WTC11 (cell line): Measurements from ENCODE around the gene FAF1. TPM values are rescaled to one million over a fixed set of nuclear protein-coding genes. Genes with fewer than 3 reads are reported as not detected.

ENCODE experiments used
- ATAC-seq: fragments of 200-7000 bp; cut with Tn5 transposase; 2 replicates; pipeline ENCODE4 v1.10.0; 2021; ENCODE audit warnings: mild to moderate bottlenecking, moderate library complexity
- CTCF ChIA-PET: fragments of 300-600 bp; sonication (Branson Sonifier 250); formaldehyde crosslinking; loops from one replicate; lab custom pipeline; 2021; ENCODE audit warnings: antibody characterized with exemption; lab: Charles Lee
- POLR2A ChIA-PET: fragments of 350-600 bp; sonication (Branson Sonifier 250); formaldehyde crosslinking; loops from one replicate; lab custom pipeline; 2021; ENCODE audit warnings: antibody characterized with exemption; lab: Charles Lee
- DNase-seq: peaks from one replicate; pipeline ENCODE4 v3.0.0; 2021; ENCODE audit warnings: low spot score
- H3K27ac Mint-ChIP-seq: 2 replicates; pipeline ENCODE4 v1.8.0; 2021; ENCODE audit warnings: mixed read lengths
- H3K27me3 Mint-ChIP-seq: 2 replicates; pipeline ENCODE4 v1.8.0; 2021; ENCODE audit warnings: low read depth, mild to moderate bottlenecking, moderate library complexity, mixed read lengths
- H3K36me3 Mint-ChIP-seq: 2 replicates; pipeline ENCODE4 v1.8.0; 2021; ENCODE audit warnings: mixed read lengths
- H3K4me1 Mint-ChIP-seq: 2 replicates; pipeline ENCODE4 v1.8.0; 2022; ENCODE audit warnings: mixed read lengths
- H3K4me3 Mint-ChIP-seq: 2 replicates; pipeline ENCODE4 v1.8.0; 2021; ENCODE audit warnings: mild to moderate bottlenecking, moderate library complexity, mixed read lengths
- H3K9me3 Mint-ChIP-seq: 2 replicates; pipeline ENCODE4 v1.8.0; 2021; ENCODE audit warnings: mixed read lengths
- AR ChIP-seq: fragments of 250-450 bp; sonication (Bioruptor Pico); IDR thresholded peaks from 2 replicates; pipeline ENCODE4 v1.9.0; 2021; ENCODE audit warnings: mild to moderate bottlenecking
- ELF4 ChIP-seq: sonication (generic); formaldehyde crosslinking; IDR thresholded peaks from 2 replicates; pipeline ENCODE4 v1.8.1; 2022; ENCODE audit warnings: low read depth, mild to moderate bottlenecking, moderate library complexity, missing genetic modification reagents
- FOXJ3 ChIP-seq: sonication (generic); formaldehyde crosslinking; IDR thresholded peaks from 2 replicates; pipeline ENCODE4 v1.9.0; 2021; ENCODE audit warnings: missing genetic modification reagents, mild to moderate bottlenecking, borderline replicate concordance
- FOXK1 ChIP-seq: sonication (generic); formaldehyde crosslinking; IDR thresholded peaks from 2 replicates; pipeline ENCODE4 v1.8.0; 2022; ENCODE audit warnings: mild to moderate bottlenecking, moderate library complexity, missing genetic modification reagents
- GABPB1 ChIP-seq: sonication (generic); formaldehyde crosslinking; IDR thresholded peaks from 2 replicates; pipeline ENCODE4 v1.8.1; 2023; ENCODE audit warnings: mild to moderate bottlenecking, missing genetic modification reagents
- HMGXB4 ChIP-seq: sonication (generic); formaldehyde crosslinking; IDR thresholded peaks from 2 replicates; pipeline ENCODE4 v1.8.1; 2023; ENCODE audit warnings: mild to moderate bottlenecking, moderate library complexity, missing genetic modification reagents
- RELA ChIP-seq: sonication (generic); formaldehyde crosslinking; IDR thresholded peaks from 2 replicates; pipeline ENCODE4 v1.8.1; 2022; ENCODE audit warnings: missing genetic modification reagents, mild to moderate bottlenecking, borderline replicate concordance
- RORB ChIP-seq: fragments of 250-450 bp; sonication (Bioruptor Pico); IDR thresholded peaks from 2 replicates; pipeline ENCODE4 v1.9.0; 2021; ENCODE audit warnings: mild to moderate bottlenecking
- SP1 ChIP-seq: sonication (generic); formaldehyde crosslinking; conservative IDR thresholded peaks from 2 replicates; pipeline ENCODE4 v1.8.1; 2022; ENCODE audit warnings: missing genetic modification reagents
- TEAD1 ChIP-seq: sonication (generic); formaldehyde crosslinking; IDR thresholded peaks from 2 replicates; pipeline ENCODE4 v1.8.0; 2022; ENCODE audit warnings: mild to moderate bottlenecking, missing genetic modification reagents
- ZNF281 ChIP-seq: sonication (generic); formaldehyde crosslinking; IDR thresholded peaks from 2 replicates; pipeline ENCODE4 v1.8.0; 2023; ENCODE audit warnings: mild to moderate bottlenecking, missing genetic modification reagents
- ZNF317 ChIP-seq: sonication (generic); formaldehyde crosslinking; IDR thresholded peaks from 2 replicates; pipeline ENCODE4 v1.8.1; 2023; ENCODE audit warnings: low read depth, mild to moderate bottlenecking, moderate library complexity, missing genetic modification reagents, borderline replicate concordance
- ZNF512 ChIP-seq: sonication (generic); formaldehyde crosslinking; IDR thresholded peaks from 2 replicates; pipeline ENCODE4 v1.8.1; 2022; ENCODE audit warnings: missing genetic modification reagents, borderline replicate concordance
- total RNA-seq: library from RNA; stranded (reverse); gene quantifications from 3 replicates; pipeline ENCODE4 v1.2.3, GENCODE V29; 2021
- TF ChIP-seq, protein P1 (sequence below): sonication (generic); formaldehyde crosslinking; IDR thresholded peaks from 2 replicates; pipeline ENCODE4 v1.8.1; 2022; ENCODE audit warnings: low read depth, mild to moderate bottlenecking, moderate library complexity, missing genetic modification reagents, borderline replicate concordance
- TF ChIP-seq, protein P2 (sequence below): fragments of 250-450 bp; sonication (Bioruptor Pico); IDR thresholded peaks from 2 replicates; pipeline ENCODE4 v1.9.0; 2021; ENCODE audit warnings: mild to moderate bottlenecking

Gene FAF1
- total RNA-seq, 1 experiment from 2014 or later = 53.5 TPM

GRCh38 chr1:50700621-50701020, 259.4 kb downstream of the FAF1 start (continued):
- TF ChIP-seq AR (no peak), ZNF281 (no peak)

GRCh38 chr1:50700214-50700613, 259.9 kb downstream of the FAF1 start:
- Mint-ChIP-seq H3K4me3 (peak overlapping the region; percentile 62), H3K27me3 (no peaks in the 10 kb centered on the region), H3K4me1 (peaks cover 63% of the 10 kb centered on the region), H3K27ac (peak overlapping the region; percentile 99), H3K36me3 (no peaks in the 10 kb centered on the region), H3K9me3 (no peaks in the 10 kb centered on the region)
- TF ChIP-seq TEAD1 (CRISPR knock-in tag) (peak; percentile 78; the same call in 1 of the 2 replicates), FOXK1 (CRISPR knock-in tag) (0 out of 2 replicates have a peak, but pooled peaks have one; percentile 39), HMGXB4 (CRISPR knock-in tag) (no peak), SP1 (CRISPR knock-in tag) (0 out of 2 replicates have a peak, but pooled peaks have one; percentile 34)
- TF ChIP-seq, protein P1, sequence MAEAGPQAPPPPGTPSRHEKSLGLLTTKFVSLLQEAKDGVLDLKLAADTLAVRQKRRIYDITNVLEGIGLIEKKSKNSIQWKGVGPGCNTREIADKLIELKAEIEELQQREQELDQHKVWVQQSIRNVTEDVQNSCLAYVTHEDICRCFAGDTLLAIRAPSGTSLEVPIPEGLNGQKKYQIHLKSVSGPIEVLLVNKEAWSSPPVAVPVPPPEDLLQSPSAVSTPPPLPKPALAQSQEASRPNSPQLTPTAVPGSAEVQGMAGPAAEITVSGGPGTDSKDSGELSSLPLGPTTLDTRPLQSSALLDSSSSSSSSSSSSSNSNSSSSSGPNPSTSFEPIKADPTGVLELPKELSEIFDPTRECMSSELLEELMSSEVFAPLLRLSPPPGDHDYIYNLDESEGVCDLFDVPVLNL = no peak
- TF ChIP-seq, protein P2, sequence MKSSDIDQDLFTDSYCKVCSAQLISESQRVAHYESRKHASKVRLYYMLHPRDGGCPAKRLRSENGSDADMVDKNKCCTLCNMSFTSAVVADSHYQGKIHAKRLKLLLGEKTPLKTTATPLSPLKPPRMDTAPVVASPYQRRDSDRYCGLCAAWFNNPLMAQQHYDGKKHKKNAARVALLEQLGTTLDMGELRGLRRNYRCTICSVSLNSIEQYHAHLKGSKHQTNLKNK (CRISPR knock-in tag) = peak; percentile 84; the same call in 1 of the 2 replicates
- CTCF ChIA-PET = interaction anchor here (1.5 to 2.1 kb wide), 2 partner anchors 16 to 79 kb away, joined by 9 to 14 read pairs; no protein-coding TSS in a partner anchor
- ATAC-seq (peak; percentile 88), DNase-seq (peak; percentile 53)
- POLR2A ChIA-PET = interaction anchor here (0.9 kb wide), 1 partner anchor 14 kb away, joined by 3 read pairs; no protein-coding TSS in a partner anchor

- H3K4me3 Mint-ChIP-seq = peak overlapping the region; percentile 62
- no peak for DNase-seq
- H3K4me1 Mint-ChIP-seq = peaks cover 60% of the 10 kb centered on the region
- H3K27me3 Mint-ChIP-seq = no peaks in the 10 kb centered on the region
- no peaks in the 10 kb centered on the region for H3K9me3 Mint-ChIP-seq
- ChIA-PET POLR2A (no interaction called here), CTCF (interaction anchor here (1.5 to 2.1 kb wide), 2 partner anchors 16 to 79 kb away, joined by 9 to 14 read pairs; no protein-coding TSS in a partner anchor)
- no peaks in the 10 kb centered on the region for H3K36me3 Mint-ChIP-seq
- TF ChIP-seq, protein P1 = no peak
- TF ChIP-seq FOXJ3 (CRISPR knock-in tag) (no peak), RORB (CRISPR knock-in tag) (no peak), ZNF317 (CRISPR knock-in tag) (no peak), RELA (CRISPR knock-in tag) (no peak), ZNF512 (CRISPR knock-in tag) (no peak), ELF4 (no peak), GABPB1 (no peak)
- peak overlapping the region; percentile 99 for H3K27ac Mint-ChIP-seq
- ATAC-seq = peak; percentile 18
Observed at GRCh38 chr1:50699795-50700194, 260.3 kb downstream of the FAF1 start.
